ENCODE results near the gene SURF4.
"Not testable (repeated sequence)": the region's sequence is repeated elsewhere in the genome, so short reads cannot be mapped to it uniquely, and the experiment has no call there.

SURF4 gene

DNA sequence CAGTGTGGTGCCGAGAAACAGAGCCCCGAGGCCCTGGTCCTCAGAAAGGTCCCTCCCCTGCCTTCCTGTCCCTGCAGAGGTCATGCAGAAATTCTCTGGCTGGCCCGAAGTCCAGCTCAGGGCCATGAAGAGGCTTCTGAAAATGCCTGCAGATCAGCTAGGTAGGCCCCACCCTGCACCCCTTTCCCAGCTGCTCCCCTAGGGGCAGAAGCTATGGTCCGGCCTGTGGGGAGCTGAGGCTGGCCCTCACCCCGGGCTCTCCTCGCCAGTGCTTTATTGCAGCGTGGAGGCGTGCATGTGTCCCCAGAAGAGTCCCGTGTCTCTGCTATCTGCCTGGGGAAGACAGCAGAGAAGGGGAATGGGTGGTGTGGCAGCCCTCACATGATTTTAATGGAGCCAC is 22.0 kb upstream of the SURF4 start:
- DNase-seq (no peak), ATAC-seq (no peak)

DNA sequence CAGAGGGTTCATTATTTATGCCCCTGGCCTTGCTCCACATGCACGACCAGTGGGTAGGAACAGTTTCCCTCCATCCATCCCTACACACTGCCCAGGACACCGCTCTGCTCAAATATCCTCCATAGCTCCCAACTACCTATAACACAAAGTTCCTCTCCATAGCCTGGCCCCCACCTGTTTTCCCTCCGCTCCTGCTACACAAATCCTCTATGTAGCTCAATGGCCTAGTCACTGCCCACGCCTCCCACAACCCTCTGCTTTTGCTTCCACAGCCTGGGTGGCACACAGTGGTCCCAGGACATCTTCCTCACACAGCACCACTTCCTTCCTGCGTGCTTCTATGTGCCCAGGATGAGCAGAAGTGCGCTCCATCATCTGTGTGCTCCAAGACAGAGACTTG is 21.5 kb upstream of the SURF4 start:
- no peak for ATAC-seq
- no peak for DNase-seq

DNA sequence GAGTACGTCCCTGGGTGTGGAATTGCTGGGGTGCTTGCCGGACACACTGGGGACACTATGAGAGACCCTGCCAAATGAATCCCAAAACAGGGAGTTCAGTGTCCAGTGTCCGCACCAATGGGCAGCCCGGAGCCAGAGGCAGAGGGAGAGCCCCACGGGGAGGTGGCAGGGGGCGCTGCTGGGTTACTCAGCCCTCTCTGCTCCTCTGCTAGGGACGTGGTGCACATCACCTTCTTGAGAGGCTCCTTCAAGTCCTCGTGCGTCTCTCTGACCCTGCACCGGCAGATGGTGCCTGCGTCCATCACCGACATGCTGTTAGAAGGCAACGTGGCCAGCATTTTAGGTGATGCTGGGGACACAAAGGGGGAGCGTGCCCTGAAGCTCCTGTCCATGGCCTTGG is 21.1 kb upstream of the SURF4 start:
- no peak for ATAC-seq
- no peak for DNase-seq

DNA sequence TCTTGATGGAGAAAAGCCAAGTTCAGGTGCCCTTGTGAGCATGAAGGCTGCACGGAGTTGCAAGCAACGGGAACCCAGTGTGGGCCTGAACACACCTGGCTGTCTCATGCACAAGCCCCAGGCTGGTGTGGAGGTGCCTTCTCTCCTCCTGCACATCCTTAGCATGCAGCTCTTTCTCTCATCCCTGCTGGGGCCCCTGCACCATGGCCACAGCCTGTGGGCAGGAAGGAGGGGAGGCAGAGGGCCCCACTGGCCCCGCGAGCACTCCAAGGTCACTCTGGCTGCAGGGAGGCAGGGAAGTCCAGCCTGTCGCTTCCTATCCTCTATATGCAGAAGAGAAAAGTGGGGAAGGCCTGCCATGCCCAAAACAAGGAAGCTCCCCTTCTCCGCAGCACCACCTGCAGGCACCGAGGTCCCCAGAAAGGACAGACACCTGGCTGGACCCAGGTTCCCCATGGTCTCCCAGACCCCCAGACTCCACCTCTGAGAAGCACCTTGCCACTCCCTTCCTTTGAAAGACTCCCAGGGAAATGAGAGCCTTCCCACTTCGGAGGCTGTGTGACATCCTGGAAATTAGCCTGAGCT is 18.9 kb upstream of the SURF4 start:
- DNase-seq (no peak), ATAC-seq (no peak)

DNA sequence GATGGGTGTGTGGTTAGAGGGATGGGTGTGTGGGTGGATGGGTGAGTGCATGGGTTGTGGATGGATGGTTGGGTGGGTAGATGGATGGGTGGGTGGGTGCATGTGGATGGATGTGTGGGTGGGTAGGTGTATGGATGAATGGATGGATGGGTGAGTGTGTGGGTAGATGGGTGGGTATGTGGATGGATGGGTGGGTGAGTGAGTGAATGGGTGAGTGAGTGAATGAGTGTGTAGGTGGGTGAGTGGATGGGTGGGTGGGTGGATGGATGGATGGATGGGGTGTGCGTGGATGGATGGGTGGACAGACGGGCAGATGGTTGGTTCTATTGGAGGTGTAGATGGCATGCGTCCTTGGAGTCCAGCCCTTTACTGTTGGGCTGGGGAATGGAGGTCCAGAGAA is 17.5 kb upstream of the SURF4 start:
- ATAC-seq, result no peak

DNA sequence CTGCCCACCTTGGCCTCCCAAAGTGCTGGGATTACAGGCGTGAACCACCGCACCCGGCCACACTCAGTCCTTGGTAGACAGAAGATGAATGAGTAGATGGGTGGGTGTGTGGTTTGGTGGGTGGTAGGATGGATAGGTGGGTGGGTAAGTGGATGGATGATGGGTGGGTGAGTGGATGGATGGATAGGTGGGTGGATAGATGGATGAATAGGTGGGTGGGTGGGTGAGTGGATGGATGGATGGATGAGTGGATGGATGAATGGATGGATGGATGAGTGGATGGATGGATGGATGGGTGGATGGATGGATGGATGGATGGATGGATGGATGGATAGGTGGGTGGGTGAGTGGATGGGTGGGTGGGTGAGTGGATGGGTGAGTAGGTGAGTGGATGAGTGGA is 16.4 kb upstream of the SURF4 start:
- not testable (repeated sequence) for DNase-seq, ATAC-seq

More for the DNA sequence above, 17.5 kb upstream of the SURF4 start:
- no peak for DNase-seq

DNA sequence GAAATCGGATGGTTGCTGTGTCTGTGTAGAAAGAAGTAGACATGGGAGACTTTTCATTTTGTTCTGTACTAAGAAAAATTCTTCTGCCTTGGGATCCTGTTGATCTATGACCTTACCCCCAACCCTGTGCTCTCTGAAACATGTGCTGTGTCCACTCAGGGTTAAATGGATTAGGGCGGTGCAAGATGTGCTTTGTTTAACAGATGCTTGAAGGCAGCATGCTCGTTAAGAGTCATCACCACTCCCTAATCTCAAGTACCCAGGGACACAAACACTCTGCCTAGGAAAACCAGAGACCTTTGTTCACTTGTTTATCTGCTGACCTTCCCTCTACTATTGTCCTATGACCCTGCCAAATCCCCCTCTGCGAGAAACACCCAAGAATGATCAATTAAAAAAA is 15.6 kb upstream of the SURF4 start:
- ATAC-seq, DNase-seq: not testable (repeated sequence)

DNA sequence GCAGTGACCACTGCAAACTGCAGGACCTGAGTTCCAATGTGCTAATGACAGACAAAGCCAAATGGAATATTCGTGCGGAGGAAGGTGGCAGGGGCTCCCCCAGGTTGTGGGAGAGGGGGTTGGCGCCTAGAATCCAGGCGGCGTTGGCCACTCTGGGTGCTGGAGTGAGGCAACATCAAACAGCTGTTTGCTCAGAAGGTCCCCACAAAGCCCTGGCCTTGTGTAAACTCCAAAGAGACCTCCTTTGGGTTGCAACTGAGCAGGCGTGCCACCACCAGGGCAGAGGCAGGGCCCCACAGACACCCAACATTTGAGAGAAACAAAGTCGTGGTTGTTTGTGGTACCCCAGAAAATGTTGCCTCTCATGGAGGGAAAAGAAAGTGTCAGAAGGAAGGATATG is 14.9 kb upstream of the SURF4 start:
- no peak for DNase-seq
- ATAC-seq, result no peak

DNA sequence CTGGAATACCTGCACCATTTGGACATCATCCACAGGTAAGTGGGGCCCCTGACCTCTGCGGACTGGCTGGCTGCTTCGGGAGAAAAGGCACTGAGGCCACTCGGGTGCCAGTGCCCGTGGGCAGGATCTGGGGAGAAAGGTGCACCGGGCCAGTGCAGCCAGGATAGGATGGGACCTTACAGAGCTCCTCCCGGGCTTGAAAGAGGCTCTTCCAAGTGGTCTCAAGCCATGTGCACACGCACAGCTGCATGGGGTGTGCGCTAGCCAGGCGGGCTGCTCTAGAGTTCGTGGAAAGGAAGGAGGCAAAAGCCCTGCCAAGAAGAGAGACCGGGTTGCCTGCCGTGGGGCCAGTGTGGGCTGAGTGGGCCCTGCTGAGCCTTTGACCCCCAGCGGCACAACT is 13.7 kb upstream of the SURF4 start:
- no peak for ATAC-seq
- DNase-seq, result no peak

DNA sequence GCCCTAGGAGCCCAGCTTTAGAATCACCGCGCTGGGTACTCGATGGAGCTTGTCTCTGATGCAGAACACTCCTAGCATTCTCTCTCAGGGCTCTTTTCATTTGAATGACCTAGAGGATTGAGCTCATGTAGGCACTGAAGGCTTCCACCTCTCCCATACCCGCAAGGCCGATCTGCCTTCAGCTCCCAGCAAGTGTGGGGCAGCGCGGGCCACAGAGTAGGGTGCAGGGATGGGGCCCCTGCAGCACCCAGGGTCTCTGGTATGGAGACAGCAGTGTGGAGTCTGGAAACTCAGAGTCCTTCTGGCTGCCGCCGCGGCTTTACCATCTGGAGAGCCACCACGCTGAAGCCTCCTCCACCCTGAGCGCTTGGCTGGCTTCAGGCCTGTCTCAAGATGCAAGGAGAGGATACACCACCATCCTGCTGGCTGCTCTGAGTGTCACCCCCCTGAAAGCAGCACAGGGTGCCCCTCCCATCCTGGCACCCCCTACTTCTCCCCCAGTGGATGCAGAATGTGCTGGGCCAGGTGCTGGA is 13.2 kb upstream of the SURF4 start:
- no peak for ATAC-seq

DNA sequence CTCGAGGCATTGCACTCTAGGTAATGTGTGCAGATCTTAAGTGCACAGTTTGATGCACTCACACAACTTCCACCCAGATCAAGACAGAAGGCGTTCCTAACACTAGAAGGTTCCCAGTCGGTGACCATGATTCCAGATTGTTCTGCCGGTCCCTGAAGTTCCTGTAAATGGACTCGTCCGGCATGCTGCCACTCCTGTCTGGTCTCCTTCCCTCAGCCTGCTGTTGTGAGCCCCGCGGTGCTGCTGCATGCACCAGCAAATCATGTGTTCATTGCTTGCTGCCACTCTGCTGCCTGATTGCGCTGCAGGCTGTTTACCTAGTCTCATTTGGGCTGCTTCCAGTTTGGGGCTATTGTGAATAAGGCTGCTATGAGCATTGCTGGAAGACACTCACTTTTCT is 11.8 kb upstream of the SURF4 start:
- DNase-seq, result no peak
- no peak for ATAC-seq

More for the DNA sequence above, 13.2 kb upstream of the SURF4 start:
- no peak for DNase-seq

DNA sequence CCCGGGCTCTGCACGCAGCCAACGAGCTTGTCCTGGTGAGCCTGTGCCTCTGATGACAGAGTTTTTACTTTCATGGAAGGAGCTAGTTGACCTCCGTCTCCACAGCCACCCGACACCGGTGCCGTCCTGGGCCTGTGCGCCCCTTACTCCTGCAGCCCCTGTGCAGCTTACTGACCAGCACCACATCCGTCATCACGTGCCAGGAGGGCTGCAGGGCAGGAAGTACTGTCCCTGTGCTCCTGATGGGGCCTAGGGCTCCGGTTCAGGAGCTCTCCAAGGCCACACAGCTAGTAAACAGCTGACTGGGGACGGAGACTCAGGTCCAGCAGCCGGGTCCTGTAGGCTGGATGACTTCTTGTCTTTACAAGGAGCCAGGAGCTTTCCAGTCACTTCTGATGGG is 10.5 kb upstream of the SURF4 start:
- no peak for DNase-seq
- ATAC-seq, result no peak

DNA sequence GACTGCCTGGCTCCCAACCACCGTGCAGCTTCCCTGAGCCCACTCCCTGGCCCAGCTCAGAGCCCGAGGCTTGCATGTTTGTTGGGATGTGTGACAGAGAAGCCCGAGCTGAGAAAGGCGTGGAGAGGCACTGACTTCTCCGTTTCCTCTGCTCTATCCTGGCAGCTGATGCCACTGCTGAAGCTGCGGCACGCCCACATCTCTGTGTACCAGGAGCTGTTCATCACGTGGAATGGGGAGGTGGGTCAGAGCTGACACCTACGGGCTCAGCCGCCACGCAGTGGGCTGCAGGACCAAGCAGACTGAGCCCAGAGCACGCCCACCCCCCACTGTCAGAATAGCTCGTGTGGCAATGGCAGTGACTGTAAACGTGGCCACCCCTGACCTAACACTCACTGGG is 9.6 kb upstream of the SURF4 start:
- ATAC-seq, result no peak

DNA sequence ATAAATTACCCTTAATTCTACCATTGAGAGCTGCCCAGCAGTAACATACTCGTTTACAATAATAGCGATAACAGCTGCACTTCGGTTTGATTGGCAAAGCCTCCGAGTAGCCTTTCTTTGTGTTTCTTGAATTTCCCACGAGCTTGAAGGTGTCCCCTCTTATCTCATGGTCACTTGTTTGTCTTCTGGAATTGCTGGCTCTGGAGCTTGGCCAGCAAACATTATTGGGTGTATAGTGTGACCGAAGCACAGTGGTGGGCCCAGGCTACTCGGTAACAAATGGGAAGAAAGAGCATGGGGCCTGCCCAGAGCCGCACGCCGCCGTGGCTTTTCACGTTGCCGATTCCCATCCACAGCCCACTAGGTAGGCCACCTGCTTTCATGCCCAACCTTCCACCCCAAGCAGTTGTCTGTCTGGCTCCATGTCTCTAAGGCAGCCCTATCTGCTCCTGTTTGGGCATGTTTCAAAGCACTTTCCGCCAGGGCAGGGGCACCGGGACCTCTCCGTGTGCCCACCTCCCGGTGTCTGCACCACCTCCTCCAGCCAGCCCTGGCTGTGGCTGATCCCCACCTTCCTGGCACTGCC is 9.0 kb upstream of the SURF4 start:
- ATAC-seq (no peak), DNase-seq (no peak)

More for the DNA sequence above, 9.6 kb upstream of the SURF4 start:
- no peak for DNase-seq

DNA sequence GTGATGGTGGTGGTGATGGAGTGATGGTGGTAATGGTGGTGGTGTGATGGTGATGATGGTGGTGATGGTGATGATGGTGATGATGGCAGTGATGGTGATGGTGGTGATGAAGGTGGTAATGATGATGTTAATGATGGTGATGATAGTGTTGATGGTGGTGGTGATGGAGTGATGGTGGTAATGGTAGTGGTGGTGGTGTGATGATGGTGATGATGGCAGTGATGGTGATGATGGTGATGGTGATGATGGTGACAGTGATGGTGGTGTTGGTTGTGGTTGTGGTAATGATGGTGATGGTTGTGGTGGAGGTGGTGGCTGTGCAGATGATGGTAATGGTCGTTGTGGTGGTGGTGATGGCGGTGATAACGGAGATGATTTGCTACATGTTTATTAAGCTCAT is 7.6 kb upstream of the SURF4 start:
- ATAC-seq (no peak), DNase-seq (no peak)

DNA sequence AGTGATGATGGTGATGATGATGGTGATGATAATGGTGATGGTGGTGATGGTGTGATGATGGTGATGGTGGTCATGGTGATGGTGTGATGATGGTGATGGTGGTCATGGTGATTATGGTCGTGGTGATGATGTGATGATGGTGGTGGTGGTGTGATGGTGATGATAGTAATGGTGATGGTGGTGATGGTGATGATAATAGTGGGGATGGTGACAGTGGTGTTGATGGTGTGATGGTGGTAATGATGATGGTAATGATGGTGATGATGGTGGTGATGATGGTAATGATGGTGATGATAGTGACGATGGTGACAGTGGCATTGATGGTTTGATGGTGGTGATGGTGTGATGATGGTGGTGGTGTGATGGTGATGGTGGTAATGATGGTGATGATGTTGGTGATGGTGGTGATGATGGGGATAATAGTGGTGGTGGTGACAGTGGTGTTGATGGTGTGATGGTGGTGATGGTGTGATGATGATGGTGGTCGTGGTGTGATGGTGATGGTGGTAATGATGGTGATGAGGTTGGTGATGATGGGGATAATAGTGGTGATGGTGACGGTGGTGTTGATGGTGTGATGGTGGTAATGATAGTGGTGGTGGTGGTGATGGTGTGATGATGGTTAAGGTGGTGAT is 6.8 kb upstream of the SURF4 start:
- ATAC-seq (no peak), DNase-seq (no peak)

DNA sequence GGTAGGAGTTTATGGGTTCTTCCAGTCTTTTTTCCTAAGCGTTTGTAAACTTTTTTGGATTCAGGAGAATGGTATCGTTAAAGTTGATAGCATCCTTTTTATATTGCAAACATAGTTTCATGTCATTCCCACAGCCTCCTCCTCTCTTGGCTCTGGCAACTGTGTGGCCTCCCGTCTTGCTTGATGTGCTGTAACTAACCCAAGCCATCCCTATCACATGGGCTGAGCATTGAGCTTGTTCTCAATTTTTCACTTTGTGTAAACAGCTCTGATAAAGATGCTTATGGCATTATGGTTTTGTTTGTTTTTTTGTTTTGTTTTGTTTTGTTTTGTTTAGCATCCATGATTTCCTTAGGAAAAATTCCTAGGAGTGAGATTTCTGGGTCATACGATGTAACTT is 4.9 kb upstream of the SURF4 start:
- no peak for ATAC-seq
- DNase-seq, result no peak

DNA sequence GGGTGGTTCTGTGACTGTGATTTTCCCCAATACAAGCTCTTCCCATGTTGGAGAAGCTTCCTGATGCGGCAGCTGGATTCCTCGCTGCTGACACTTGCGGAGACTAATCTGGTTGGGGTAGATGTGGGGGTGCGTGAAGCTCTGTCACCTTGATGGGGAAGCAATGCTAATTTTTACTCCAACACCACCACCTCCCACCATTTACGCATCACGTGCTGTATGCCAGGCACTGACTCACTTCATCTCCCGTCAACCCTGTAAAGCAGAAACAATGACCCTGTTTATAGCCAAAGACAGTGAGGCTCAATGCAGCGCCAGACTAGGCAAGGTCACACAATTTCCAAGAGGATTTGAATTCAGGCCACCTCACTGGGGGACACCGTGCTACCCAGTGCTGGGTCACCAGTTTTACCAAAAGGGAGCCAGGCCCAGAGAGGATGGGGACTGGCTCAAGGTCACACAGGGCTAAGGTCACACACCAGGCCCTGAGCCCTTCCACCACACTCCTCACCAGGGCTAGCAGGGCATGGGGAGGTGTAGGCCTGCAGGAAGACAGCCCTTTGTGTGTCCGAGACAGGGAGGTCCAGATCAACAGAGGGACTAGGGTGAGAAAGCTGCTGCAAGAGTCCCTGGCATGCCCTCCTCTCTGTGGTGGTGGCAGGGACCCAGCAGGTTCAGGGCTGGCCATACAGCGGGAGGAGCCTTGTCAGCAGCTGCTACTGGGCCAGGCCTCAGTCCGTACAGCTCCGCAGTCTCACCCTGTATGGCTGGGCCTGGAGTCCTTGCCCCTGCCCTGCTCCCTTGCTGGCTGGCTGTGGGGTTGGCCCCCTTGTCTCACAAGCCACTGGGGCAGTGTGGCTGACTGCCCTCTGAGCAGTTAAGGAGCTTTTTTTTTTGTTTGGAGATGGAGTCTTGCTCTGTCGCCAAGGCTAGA is 3.6 kb upstream of the SURF4 start:
- ATAC-seq (no peak), DNase-seq (no peak)

DNA sequence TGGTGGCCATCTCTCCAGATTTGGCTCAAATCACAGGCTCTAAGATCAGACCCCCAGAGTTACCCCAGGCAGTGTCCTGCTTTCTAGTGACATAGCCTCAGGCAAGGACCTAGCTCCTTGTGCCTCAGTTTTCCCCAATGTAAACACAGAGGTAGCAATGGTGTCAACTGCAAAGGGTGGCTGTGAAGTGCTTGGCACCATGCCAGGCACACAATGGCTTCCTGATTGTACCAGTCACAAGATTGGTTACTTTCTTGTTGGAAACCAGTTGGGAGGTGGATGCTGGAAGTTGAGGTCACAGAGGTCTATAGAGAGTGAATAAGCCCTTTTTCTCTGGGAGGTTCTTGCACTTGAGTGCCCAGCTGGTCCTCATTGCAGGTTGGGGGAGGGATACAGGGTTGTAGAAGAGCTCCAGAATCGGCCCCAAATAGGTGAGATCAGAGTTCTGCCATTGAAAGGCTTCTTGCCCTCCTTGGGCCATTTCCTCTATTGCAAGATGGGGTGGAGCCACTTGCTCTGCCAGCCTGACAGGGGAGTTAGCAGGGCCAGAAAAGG is 2.6 kb upstream of the SURF4 start:
- ATAC-seq, result no peak
- no peak for DNase-seq

DNA sequence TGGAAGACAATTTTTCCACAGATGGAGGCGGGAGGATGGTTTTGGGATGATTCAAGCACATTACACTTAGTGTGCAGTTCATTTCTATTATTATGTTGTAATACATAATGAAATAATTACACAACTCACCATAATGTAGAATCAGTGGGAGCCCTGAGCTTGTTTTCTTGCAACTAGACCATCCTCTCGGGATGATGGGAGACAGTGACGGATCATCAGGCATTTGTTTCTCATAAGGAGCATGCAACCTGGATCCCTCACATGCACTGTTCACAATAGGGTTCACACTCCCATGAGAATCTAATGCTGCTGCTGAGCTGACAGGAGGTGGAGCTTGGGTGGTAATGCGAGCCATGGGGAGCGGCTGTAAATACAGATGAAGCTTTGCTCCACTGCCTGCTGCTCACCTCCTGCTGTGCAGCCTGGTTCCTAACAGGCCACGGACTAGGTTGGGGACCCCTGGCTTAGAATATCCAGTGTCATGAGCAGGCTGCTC is 1.9 kb upstream of the SURF4 start:
- ATAC-seq, result no peak
- no peak for DNase-seq

DNA sequence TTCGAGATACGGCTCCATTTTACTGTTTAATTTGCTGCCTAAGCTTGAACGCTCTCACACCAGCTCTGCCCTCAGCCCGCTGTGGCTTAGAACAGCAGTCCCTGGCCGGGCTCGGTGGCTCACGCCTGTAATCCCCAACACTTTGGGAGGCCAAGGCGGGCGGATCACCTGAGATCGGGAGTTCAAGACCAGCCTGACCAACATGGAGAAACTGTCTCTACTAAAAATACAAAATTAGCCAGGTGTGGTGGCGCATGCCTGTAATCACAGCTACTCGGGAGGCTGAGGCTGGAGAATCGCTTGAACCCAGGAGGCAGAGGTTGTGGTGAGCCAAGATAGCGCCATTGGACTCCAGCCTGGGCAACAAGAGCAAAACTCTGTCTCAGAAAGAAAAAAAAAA is 1.4 kb upstream of the SURF4 start:
- not testable (repeated sequence) for ATAC-seq, DNase-seq

DNA sequence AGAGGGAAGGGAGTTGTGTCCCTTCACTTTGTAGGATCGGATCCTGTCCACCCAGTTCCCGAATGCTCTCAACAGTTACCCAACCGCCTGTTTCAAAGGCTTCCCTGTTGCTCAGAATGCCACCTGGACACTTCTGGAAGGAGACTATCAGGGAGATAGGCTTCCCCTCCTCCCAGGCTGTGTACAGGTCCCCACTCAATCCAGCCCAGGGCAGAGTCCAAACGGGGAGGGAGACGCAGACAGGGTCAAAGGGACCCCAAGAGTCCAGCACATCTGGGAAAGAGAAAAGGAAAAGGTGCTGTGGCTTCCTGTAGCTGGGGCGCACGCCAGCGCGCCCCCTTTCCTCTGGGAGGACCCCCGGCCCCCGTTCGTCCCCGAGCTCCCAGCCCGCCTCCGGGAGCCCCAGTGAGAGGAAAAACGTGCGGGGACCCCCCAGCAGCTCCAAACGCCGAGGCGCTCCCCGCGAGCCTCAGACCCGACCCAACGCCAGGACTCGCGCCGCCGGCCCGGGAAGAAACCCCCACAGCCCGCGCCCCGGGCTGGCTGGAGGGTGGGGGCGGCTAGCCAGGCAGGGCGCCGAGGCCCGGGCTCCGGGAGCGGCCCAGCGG is 640 bp downstream of the SURF4 start:
- peak; percentile 49 for DNase-seq
- no peak for ATAC-seq
